Measurements from ENCODE around the gene PRKAR2B.
"Not testable (repeated sequence)": the region's sequence is repeated elsewhere in the genome, so short reads cannot be mapped to it uniquely, and the experiment has no call there.

PRKAR2B gene

GRCh38 chr7:107078517-107078966 lies 34.0 kb downstream of the PRKAR2B start:
- DNase-seq: peak; percentile 7

DNA sequence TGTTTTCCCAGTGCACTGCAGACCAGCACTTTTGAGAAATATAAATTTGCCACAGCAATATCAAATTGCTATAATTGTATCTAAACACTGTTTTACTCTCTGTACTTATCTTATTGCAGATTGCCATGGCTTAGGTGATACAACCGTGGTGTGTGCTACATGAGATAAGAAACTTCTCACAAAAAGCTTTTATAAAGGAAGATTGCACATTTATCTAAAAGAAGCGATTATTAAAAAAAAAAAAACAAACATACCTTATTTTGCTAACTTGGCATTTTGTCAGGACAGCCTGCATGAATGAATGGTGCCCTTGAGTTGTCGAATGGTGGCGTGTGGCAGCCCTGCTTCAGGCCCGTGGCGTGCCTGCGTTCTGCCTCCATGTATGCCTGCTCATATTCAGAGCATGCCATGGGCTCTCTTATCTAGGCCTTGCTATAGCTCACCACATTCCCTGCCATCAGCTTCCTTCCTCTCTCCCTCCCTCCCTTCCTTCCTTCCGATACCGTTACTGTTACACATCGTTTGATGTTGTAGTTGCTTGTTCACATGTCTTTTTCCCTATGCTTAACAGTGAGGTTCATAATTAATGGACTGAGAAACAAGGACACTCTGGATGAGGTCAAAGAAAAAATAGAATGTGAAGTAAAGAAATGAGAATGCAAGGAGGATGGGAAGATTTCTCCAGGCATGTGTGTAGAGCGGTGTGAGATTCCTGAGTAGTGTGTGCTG lies 34.9 kb downstream of the PRKAR2B start:
- DNase-seq: no peak

DNA sequence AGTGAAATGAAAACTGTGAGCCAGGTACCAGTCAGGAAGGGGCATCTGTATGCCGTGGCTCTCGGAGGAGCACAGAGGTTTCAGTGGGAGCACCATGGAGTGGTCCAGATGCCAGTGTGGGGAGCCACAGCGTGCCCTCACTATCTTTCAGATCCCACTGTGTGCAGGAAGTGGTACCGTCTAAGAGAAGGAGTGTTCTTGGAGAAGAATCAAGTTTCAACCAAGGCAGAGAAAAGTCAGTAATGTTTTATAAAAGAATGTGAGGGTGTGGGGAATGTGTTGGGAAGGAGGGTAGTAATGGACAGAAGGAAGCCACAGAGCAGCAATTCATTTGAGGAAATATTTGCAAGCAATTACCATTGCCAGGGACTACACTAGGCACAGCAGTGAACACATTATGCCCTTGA lies 35.6 kb downstream of the PRKAR2B start:
- DNase-seq: no peak

- DNase-seq: no peak
Observed at GRCh38 chr7:107080533-107080932, 36.0 kb downstream of the PRKAR2B start.

DNA sequence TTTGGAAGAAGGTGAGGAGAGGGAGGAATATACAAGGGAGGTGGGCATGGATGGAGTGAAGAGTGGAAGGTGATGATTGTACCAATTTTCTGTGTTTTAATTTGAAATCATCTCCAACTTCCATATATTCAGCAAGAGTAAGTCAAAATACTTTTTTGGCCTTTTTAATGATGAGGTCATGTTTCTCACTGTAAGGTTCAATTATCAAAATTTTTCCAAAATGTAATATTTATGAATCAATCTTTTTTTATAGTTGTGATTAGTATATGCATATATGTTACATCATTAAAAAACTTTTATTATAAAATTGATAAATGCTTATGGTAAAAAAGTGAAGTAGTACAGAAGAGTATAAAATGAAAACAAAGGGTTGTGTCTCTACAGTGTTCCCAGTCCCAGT lies 40.7 kb downstream of the PRKAR2B start:
- DNase-seq: no peak

DNA sequence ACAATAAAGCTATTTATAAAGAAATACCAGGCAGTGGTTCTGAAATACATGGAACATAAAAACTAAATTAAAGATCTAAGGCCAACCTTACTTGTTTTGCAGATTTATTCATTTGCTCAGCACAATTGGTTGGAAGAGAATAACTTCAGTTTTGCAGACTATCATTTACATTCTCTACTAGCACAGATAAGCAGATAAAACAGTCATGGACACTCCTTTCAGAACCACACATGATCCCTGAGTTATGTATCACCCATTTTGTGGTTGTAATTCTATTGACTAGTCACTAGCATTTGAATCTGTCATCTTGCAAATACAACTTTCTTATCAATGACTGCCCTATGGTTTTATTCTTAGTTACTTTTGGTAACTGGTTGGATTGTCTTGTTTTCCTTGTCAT lies 45.1 kb downstream of the PRKAR2B start:
- no peak for DNase-seq

DNA sequence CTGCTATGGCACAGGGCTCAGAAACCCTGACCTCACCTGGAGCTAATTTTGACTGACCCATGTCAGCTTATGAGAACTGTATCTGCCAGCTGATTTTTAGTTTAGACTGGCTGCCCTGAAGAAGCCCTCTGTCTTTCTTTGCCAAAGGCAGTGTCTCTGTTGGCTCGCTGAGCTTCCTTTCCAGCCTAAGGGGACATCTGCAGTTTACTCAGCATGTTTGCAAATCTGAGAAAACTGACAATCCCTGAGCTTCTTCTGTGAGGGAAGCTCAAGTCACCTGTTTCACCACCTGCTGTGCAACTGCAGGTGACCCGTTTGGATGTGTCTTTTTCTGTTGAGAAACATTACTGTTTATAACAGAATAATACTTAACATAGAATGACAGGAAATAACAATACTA lies 46.0 kb downstream of the PRKAR2B start:
- DNase-seq: no peak

- no peak for DNase-seq
Observed at GRCh38 chr7:107091306-107091705, 46.8 kb downstream of the PRKAR2B start.

DNA sequence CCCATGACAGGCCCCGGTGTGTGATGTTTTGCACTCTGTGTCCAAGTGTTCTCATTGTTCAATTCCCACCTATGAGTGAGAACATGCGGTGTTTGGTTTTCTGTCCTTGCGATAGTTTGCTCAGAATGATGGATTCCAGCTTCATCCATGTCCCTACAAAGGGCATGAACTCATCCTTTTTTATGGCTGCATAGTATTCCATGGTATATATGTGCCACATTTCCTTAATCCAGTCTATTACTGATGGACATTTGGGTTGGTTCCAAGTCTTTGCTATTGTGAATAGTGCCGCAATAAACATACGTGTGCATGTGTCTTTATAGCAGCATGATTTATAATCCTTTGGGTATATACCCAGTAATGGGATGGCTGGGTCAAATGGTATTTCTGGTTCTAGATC lies 49.2 kb downstream of the PRKAR2B start:
- not testable (repeated sequence) for DNase-seq

GRCh38 chr7:107099154-107099553 lies 54.6 kb downstream of the PRKAR2B start:
- not testable (repeated sequence) for DNase-seq

DNA sequence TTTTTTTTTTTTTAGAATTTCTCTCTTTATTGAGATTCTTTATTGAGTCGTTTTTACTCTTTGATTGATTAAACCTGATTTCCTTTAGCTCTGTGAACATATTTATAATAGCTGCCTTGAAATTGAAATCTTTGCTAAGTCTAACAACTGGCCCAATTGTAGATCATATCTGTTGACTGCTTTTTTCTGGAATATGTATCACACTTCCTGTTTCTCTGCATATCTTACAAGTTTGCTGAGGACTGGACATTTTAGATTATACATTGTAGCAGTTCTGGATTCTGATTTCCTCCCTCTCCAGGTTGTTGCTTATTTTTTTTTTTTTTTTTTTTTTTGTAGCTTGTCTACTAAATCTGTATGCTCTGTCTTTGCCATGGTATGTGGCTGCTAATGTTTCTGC lies 56.3 kb downstream of the PRKAR2B start:
- no peak for DNase-seq

- DNase-seq: peak; percentile 54
Observed at GRCh38 chr7:107103369-107103768, 58.9 kb downstream of the PRKAR2B start.

DNA sequence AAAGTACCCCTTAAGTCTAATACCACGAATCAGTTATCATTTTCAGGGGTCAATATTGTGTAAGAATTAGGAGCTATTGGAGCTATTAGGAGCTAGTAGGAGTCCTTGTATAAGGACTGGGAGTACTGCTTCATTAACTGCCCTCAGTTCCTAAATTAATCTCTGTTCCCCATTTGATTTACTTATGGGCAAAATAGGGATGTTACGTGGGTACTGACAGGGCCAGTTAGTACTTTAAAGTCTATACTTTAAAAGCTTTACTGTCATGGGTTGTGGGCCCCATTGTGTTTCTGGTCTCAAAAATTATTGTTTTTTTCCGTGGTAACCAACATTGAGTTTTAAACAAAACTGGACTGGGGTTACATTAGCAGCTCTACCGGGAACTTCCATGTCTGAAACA lies 60.3 kb downstream of the PRKAR2B start:
- DNase-seq: no peak

DNA sequence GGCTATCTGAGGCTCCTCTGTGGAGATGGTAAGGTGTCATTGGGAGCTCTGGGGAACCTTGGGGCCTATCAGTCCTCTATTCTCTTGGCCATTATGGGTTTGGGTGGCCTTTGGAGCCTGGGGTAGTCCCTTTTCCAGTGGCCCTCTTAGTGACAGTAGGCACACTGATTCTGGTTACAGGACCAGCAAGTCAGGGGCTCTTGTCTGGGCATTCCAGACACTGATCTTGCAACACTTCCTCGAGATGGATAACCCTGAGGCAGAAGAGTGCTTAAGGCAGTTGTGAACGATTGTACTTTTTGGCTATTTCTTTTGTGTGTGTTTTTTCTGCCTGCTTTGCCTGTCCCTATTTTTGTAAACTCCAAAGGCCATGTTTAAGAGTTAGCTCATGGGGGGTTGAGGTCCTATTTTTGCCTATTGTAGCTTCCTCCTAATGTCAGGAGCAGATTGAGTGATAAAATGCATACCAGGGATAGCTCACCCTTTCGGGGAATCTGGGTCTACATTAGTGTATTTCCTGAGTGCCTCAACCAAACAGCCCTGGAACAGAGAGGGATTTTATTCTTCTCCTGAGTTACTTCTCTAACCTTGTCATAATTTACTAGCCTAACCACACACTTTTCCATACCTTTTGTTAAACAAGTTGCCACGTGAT lies 61.2 kb downstream of the PRKAR2B start:
- no peak for DNase-seq

GRCh38 chr7:107108793-107109371 lies 64.4 kb downstream of the PRKAR2B start:
- DNase-seq: no peak

DNA sequence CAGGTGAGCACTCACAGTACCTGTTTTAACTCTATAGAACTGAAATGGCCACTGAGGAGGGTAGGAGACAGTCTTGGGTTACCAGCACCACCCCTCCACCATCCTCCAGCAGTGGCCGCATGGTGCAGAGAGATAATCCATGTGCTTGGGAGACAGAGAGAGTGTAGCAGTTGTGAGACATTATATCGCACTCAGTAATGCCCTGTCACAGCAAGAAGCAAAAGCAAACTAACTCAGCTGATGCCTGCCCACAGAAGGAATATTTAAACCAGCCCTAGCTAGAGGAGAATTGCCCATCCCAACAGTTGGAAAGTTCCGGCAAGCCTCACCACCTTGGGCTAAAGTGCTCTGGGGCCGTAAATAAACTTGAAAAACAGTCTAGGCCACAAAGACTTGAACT lies 65.5 kb downstream of the PRKAR2B start:
- no peak for DNase-seq

DNA sequence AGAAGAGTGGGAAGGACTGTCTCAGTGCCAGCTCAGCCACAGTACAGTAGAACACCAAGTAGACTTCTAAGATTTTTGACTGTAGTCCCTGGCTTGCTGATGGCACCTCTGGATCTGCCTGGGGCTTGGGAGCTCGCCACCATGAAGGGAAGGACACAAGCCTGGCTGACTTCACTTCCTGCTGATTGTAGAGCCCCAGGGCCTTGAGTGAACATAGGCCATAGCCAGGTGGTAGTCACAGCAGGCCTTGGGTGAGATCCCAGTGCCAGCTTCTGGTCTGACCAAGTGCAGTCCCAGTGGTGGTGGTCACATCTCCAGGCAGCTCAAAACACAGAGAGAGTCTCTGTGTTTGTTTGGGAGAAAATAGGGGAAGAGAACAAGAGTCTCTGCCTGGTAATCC lies 66.7 kb downstream of the PRKAR2B start:
- DNase-seq: no peak

DNA sequence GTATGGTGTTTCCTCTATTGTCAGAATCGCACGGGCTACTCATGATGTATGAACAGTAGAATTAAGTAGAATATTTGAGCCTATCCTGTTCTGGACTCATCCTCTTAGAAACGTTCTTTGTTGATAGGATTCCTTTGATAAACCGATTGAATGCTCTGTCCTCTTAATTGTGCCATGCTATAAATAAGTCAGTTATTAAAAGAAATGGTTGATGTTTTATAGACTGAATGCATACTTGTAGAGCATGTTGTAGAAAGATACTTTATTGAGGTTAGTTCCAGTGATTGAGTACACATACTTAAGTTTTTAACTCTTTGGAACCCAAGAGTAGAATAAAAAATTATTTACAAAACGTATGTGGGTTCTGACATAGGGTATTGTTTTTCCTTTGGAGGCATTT lies 69.4 kb downstream of the PRKAR2B start:
- no peak for DNase-seq

- DNase-seq: no peak
Observed at GRCh38 chr7:107115114-107115513, 70.6 kb downstream of the PRKAR2B start.

DNA sequence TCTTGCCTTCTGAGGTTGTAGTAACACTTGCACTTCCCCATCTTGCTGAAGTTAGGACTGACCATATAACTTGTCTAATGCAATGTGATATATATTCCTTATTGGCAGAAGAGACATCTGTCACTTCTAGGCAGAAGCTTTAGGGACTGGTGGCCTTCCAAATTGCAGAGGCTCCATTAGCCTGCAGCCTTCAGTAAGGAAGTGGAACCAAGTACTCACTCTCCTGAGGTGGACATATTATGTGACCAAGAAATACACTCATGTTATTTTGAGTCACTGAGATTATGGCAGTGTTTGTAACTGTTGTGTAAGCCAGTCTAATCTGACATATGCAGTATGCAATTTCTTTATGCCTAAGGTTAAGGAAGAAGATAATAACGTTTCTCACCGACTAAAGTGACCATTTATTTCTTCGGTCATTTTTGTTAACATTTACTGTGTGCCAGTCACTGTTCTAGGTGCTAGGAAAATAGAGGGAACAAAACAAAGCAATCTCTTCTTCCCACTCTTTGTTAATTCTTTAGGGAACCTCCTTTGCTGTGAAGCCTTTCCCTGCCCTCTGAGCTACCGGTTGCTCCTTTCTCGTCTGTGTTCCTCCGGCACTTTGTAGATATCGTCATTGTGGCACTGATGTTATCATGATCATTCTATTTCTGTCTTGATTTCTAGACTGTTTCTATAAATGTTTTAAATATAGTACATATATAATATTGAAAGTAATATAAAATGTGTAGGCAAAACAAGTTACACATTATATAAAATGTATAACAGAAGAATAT lies 71.4 kb downstream of the PRKAR2B start:
- no peak for DNase-seq

DNA sequence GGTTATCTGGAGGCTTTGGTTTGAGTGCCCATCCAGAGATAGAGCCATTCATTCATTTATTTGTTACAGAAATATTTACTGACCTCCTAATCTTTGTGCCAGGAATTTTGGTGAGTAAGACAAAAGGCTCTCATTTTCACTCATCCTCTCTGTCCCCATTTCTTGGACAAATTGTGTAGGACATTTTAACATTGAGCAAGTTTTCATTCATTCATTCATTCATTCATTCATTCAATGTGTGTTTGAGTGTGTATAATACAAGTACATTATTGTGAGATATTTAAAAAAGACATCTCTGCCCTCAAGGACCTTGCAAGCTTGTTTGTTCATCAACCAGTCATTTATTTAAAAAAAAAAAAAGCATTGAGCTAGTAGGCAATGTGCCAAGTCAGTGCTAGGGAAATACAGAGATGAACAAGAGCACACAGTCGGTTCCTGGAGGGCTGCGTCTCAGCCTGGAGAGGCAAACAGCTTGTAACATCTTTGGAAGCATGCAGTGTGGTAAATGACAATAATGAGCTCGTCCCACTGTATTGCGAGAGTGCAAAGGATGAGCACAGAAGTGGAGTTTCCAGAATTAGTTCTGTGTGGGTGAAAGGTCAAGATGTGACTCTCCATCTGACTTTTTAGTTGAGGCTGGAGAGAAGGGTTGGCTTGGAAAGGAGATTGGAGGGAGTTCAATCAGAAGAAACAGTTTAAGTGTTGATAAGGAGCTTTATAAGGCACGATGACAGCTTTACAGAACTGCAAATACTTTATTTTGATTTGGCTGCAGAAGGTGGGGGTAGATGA lies 73.8 kb downstream of the PRKAR2B start:
- DNase-seq: peak; percentile 17

- no peak for DNase-seq
Observed at GRCh38 chr7:107119376-107120105, 75.0 kb downstream of the PRKAR2B start.
